Upper lobe of left lung (tissue), 4 donors: ENCODE data around the gene NUP85.

Source experiments
- EP300 ChIP-seq, 4 donors: sonication (generic); formaldehyde crosslinking; IDR thresholded peaks; one replicate each; pipeline ENCODE4 v1.5.1; 2017; ENCODE audit warnings: antibody characterized with exemption in 4 of 4, control low read depth in 2 of 4
- POLR2A ChIP-seq, 4 donors: fragments of 450-650 bp; IDR thresholded peaks; one replicate each; pipeline ENCODE4 v1.5.1; 2016 to 2017; ENCODE audit warnings: antibody characterized with exemption in 4 of 4, mild to moderate bottlenecking in 2 of 4
- TF ChIP-seq, protein P1 (sequence below), 6 experiments: fragments of 450-650 bp in 4 of 6; fragments of 200-600 bp in 2 of 6; sonication (generic) in 2 of 6; IDR thresholded peaks; one replicate each; pipeline ENCODE4 v1.5.1; 2016 to 2019; ENCODE audit warnings: antibody characterized with exemption in 6 of 6

GRCh38 chr17:75191584-75191983, 13.9 kb upstream of the NUP85 start:
- TF ChIP-seq, protein P1, sequence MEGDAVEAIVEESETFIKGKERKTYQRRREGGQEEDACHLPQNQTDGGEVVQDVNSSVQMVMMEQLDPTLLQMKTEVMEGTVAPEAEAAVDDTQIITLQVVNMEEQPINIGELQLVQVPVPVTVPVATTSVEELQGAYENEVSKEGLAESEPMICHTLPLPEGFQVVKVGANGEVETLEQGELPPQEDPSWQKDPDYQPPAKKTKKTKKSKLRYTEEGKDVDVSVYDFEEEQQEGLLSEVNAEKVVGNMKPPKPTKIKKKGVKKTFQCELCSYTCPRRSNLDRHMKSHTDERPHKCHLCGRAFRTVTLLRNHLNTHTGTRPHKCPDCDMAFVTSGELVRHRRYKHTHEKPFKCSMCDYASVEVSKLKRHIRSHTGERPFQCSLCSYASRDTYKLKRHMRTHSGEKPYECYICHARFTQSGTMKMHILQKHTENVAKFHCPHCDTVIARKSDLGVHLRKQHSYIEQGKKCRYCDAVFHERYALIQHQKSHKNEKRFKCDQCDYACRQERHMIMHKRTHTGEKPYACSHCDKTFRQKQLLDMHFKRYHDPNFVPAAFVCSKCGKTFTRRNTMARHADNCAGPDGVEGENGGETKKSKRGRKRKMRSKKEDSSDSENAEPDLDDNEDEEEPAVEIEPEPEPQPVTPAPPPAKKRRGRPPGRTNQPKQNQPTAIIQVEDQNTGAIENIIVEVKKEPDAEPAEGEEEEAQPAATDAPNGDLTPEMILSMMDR (IDR thresholded peaks at IDR 0.05) = no peak
- TF ChIP-seq POLR2A (IDR thresholded peaks at IDR 0.05) (no peak), EP300 (IDR thresholded peaks at IDR 0.05) (no peak)
